Measurements from ENCODE around the gene GRAMD1B.

The GRAMD1B gene

GRCh38 chr11:123640677-123641494, 210.8 kb downstream of the GRAMD1B start:
- TF ChIP-seq CTCF (IDR thresholded peaks at IDR 0.05; ENCODE audit: low read depth, low read length): peak; percentile 83
- H3K4me3 ChIP-seq (ENCODE audit: low read depth, low read length): no peak overlapping the region

- no peak for TF ChIP-seq CTCF (IDR thresholded peaks at IDR 0.05; ENCODE audit: low read depth, low read length)
- no peak overlapping the region for H3K4me3 ChIP-seq (ENCODE audit: low read depth, low read length)
Measured at GRCh38 chr11:123641495-123641840, 211.4 kb downstream of the GRAMD1B start.

- no peak for TF ChIP-seq CTCF (IDR thresholded peaks at IDR 0.05; ENCODE audit: low read depth, low read length)
- no peak overlapping the region for H3K4me3 ChIP-seq (ENCODE audit: low read depth, low read length)
Measured at GRCh38 chr11:123642435-123642834, 212.4 kb downstream of the GRAMD1B start.

GRCh38 chr11:123645286-123645975, 215.4 kb downstream of the GRAMD1B start:
- no peak for TF ChIP-seq CTCF (IDR thresholded peaks at IDR 0.05; ENCODE audit: low read depth, low read length)
- no peak overlapping the region for H3K4me3 ChIP-seq (ENCODE audit: low read depth, low read length)

GRCh38 chr11:123650901-123651300, 220.8 kb downstream of the GRAMD1B start:
- H3K4me3 ChIP-seq (ENCODE audit: low read depth, low read length): no peak overlapping the region
- no peak for TF ChIP-seq CTCF (IDR thresholded peaks at IDR 0.05; ENCODE audit: low read depth, low read length)

GRCh38 chr11:123652599-123652998, 222.5 kb downstream of the GRAMD1B start:
- H3K4me3 ChIP-seq (ENCODE audit: low read depth, low read length): no peak overlapping the region
- no peak for TF ChIP-seq CTCF (IDR thresholded peaks at IDR 0.05; ENCODE audit: low read depth, low read length)

GRCh38 chr11:123653483-123653826, 223.4 kb downstream of the GRAMD1B start:
- TF ChIP-seq CTCF (IDR thresholded peaks at IDR 0.05; ENCODE audit: low read depth, low read length): no peak
- H3K4me3 ChIP-seq (ENCODE audit: low read depth, low read length): peak overlapping the region; percentile 56

Measured in WI38 (cell line).